ENCODE data around the gene RIN3. TPM values are rescaled to one million over a fixed set of nuclear protein-coding genes. Genes with fewer than 3 reads are reported as not detected.

RIN3 gene
- total RNA-seq, 3 donors from 2014 or later (not counting 1 experiment from before 2014, with no cell fraction given), result 248 to 289 (median 282) TPM

DNA sequence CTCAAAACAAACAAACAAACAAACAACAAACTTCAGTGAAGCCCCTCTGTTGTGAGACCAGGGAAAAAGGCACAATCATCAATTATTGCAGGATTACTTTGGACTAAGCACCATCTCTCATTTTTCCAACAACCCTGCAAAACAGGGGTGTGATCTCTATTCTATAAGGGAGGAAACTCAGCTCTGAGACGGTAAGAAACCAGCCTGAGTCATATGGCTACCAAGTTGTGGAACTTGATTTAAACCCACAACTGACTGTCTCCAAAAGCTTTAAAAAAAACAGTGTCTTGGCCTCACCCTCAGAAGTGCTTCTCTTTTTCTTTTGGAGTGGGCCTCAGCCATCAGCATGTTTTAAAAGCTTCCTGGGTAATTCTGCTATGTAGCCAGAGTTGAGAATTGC, 49.8 kb downstream of the RIN3 start:
- WGBS (ENCODE audit: insufficient coverage), result 0% methylated on average over 1 of the region's 1 CpG
- peaks cover 40 to 42% of the 10 kb centered on the region in 2 donors for H3K4me1 Mint-ChIP-seq
- H3K9me3 Mint-ChIP-seq, result no peaks in the 10 kb centered on the region
- H3K9me3 ChIP-seq (ENCODE audit: control insufficient read depth, insufficient read depth, low read length), result peaks cover 5% of the 10 kb centered on the region
- H3K36me3 Mint-ChIP-seq, result no peaks in the 10 kb centered on the region
- peak overlapping the region; percentile 58 to 60 for H3K27ac Mint-ChIP-seq
- H3K27me3 ChIP-seq (ENCODE audit: control insufficient read depth, insufficient read depth, low read length), result no peaks in the 10 kb centered on the region
- no peaks in the 10 kb centered on the region for H3K27me3 Mint-ChIP-seq (ENCODE audit: low read depth in 2 of 2)
- peaks cover 40% of the 10 kb centered on the region for H3K4me1 ChIP-seq (ENCODE audit: control insufficient read depth, insufficient read depth, low read length)
- DNase-seq, result no peak
- H3K36me3 ChIP-seq (ENCODE audit: control insufficient read depth, insufficient read depth, low read length), result peaks cover 68% of the 10 kb centered on the region
- TF ChIP-seq, protein P1, sequence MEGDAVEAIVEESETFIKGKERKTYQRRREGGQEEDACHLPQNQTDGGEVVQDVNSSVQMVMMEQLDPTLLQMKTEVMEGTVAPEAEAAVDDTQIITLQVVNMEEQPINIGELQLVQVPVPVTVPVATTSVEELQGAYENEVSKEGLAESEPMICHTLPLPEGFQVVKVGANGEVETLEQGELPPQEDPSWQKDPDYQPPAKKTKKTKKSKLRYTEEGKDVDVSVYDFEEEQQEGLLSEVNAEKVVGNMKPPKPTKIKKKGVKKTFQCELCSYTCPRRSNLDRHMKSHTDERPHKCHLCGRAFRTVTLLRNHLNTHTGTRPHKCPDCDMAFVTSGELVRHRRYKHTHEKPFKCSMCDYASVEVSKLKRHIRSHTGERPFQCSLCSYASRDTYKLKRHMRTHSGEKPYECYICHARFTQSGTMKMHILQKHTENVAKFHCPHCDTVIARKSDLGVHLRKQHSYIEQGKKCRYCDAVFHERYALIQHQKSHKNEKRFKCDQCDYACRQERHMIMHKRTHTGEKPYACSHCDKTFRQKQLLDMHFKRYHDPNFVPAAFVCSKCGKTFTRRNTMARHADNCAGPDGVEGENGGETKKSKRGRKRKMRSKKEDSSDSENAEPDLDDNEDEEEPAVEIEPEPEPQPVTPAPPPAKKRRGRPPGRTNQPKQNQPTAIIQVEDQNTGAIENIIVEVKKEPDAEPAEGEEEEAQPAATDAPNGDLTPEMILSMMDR (IDR thresholded peaks at IDR 0.05), result no peak
- no peak overlapping the region for H3K4me3 Mint-ChIP-seq
- intact Hi-C loops (cut with micrococcal nuclease), result no loop called here
- H3K27ac ChIP-seq (ENCODE audit: low read length), result no peak overlapping the region
- ATAC-seq, result peak; percentile 43 to 52 (median 51)
- H3K4me3 ChIP-seq (ENCODE audit: low read length), result no peak overlapping the region

DNA sequence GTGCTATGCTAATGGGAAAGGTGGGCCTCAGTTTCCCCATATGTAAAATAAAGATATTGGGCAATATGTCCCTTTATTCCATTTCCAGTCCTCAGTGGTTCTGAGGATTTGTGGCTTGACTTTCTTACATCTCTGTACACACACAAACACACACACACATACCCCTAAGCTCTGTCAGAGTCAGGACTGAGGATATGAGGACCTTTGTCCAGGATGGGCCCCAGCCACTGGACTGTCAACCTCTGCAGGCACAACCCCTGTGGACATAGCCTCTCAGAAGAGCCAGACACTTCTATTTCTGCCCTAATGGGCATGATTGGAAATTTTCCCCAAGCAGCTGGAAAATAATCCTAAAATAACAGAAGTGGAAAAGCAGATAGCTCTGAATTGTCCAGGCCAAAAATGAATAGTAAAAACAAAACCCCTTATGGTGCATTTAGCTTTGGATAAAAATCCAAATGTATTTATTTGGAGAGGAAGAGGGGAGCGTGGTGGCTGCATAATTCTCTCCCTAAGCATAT, 50.2 kb downstream of the RIN3 start:
- peaks cover 45 to 47% of the 10 kb centered on the region in 2 donors for H3K4me1 Mint-ChIP-seq
- peaks cover 5% of the 10 kb centered on the region for H3K9me3 ChIP-seq (ENCODE audit: control insufficient read depth, insufficient read depth, low read length)
- no peaks in the 10 kb centered on the region for H3K36me3 Mint-ChIP-seq
- H3K9me3 Mint-ChIP-seq, result no peaks in the 10 kb centered on the region
- no peak overlapping the region for H3K4me3 ChIP-seq (ENCODE audit: low read length)
- 100% methylated on average over 1 of the region's 1 CpG for WGBS (ENCODE audit: insufficient coverage)
- peaks cover 64% of the 10 kb centered on the region for H3K36me3 ChIP-seq (ENCODE audit: control insufficient read depth, insufficient read depth, low read length)
- H3K4me3 Mint-ChIP-seq, result no peak overlapping the region
- no peaks in the 10 kb centered on the region for H3K27me3 Mint-ChIP-seq (ENCODE audit: low read depth in 2 of 2)
- TF ChIP-seq, protein P1 (IDR thresholded peaks at IDR 0.05), result no peak
- H3K27me3 ChIP-seq (ENCODE audit: control insufficient read depth, insufficient read depth, low read length), result no peaks in the 10 kb centered on the region
- H3K4me1 ChIP-seq (ENCODE audit: control insufficient read depth, insufficient read depth, low read length), result peaks cover 44% of the 10 kb centered on the region
- peak overlapping the region; percentile 58 to 60 for H3K27ac Mint-ChIP-seq
- intact Hi-C loops (cut with micrococcal nuclease), result no loop called here
- ATAC-seq (no peak), DNase-seq (no peak)
- no peak overlapping the region for H3K27ac ChIP-seq (ENCODE audit: low read length)

GRCh38 chr14:92564344-92565039, 50.9 kb downstream of the RIN3 start:
- WGBS (ENCODE audit: insufficient coverage), result 84% methylated on average over 13 of the region's 13 CpGs
- H3K4me1 Mint-ChIP-seq, result peaks cover 47 to 48% of the 10 kb centered on the region in 2 donors
- ATAC-seq, result no peak

More at GRCh38 chr14:92564344-92565039, 50.9 kb downstream of the RIN3 start:
- Histone ChIP-seq H3K4me1 (ENCODE audit: control insufficient read depth, insufficient read depth, low read length) (peaks cover 51% of the 10 kb centered on the region), H3K27me3 (ENCODE audit: control insufficient read depth, insufficient read depth, low read length) (no peaks in the 10 kb centered on the region), H3K27ac (ENCODE audit: low read length) (no peak overlapping the region), H3K9me3 (ENCODE audit: control insufficient read depth, insufficient read depth, low read length) (peaks cover 5% of the 10 kb centered on the region), H3K36me3 (ENCODE audit: control insufficient read depth, insufficient read depth, low read length) (peaks cover 59% of the 10 kb centered on the region), H3K4me3 (ENCODE audit: low read length) (no peak overlapping the region)
- Mint-ChIP-seq H3K4me3 (no peak overlapping the region), H3K27me3 (ENCODE audit: low read depth in 2 of 2) (no peaks in the 10 kb centered on the region), H3K9me3 (no peaks in the 10 kb centered on the region), H3K36me3 (no peaks in the 10 kb centered on the region), H3K27ac (peak overlapping the region; percentile 47 to 60)
- intact Hi-C loops (cut with micrococcal nuclease), result no loop called here
- TF ChIP-seq, protein P1 (IDR thresholded peaks at IDR 0.05), result no peak
- no peak for DNase-seq
